HG02678 (cell line): ENCODE measurements around the gene C18orf63.
A peak's percentile ranks its signal among the peaks of the same experiment; 100 is the strongest.
"Not testable (repeated sequence)": the region's sequence is repeated elsewhere in the genome, so short reads cannot be mapped to it uniquely, and the experiment has no call there.

Experiments used
- ATAC-seq: cut with Tn5 transposase; IDR thresholded peaks from one replicate; pipeline ENCODE4 v1.9.1; 2021; ENCODE audit warnings: mild to moderate bottlenecking, moderate library complexity; ENCODE audit not compliant: unreplicated experiment

C18orf63 gene

GRCh38 chr18:74315464-74316256 is at the start of gene C18orf63:
TSS of gene C18orf63 (plus strand) at chr18:74315839. CDS start at chr18:74317866, 2,027 bp downstream.
- ATAC-seq, result no peak

DNA sequence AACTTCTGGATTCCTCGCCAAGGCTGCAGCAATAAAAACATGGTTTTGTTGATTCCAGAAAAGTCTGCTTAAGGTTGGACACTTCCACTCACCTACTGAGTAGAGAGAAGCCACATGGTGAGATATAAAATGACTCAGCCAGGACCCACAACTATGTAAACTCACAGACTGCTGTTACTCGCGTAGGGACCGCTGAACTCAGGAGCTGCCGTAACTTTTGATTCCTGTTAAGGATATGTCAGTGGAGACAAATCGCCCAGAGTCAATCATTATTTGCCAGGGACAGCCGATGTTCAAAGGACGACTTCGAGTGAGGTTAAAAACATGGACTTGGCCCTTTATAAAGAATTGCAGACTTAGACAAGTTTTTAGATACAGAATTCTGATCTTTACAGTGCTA is 49.5 kb upstream of the C18orf63 start:
- no peak for ATAC-seq

DNA sequence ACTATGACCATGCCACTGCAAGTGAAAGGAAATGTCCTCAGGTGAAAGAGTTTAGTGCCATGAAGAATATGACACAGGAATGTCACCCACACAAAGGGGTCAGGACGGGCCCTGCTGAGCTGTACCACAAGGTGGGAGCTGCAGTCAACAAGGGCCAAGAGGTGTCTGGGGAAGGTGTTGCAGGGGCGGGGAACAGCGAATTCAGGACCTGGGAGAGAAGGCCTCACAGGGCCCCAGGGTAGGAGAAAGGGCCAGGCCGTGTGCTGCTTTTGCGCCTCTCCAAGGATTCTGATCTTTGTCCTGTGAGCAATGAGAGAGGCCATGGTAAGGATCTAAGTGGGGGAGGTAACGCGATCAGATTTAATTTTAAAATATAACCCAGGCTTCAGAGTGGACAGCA is 47.5 kb upstream of the C18orf63 start:
- ATAC-seq, result no peak

DNA sequence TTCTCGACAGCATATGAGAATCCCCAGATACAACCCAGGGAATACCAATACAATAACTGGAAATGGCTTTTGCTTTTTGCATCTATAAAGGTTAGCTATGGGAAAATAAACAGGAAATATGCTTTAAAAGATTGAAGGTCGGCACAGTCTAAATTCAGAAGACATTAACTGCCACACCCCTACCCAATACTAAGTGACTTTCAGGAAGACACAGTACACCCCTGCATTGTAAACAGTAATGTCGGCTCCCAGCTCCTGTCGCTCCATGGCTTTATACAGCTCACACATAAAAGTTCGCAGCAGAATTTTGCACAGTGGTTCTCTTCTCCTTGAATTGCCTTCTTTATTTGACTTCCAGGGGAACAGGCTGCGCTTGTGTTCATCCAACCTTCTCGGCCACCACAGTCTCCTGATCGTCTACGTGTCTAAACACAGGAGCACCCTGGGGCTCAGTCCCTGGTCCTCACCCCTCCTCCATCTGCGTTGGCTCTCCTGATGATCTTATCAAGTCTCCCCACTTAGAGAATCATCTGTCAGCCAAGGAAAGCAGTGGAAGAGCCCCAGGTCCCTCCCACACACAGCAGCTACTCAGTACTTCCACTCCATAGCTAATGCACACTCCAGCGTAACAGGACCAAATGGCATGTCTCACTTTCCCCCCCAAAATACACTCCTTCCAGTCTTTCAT is 46.6 kb upstream of the C18orf63 start:
- ATAC-seq, result no peak

GRCh38 chr18:74271635-74272034 is 44.0 kb upstream of the C18orf63 start:
- no peak for ATAC-seq

- ATAC-seq, result no peak
Measured at GRCh38 chr18:74273394-74273793, 42.2 kb upstream of the C18orf63 start.

DNA sequence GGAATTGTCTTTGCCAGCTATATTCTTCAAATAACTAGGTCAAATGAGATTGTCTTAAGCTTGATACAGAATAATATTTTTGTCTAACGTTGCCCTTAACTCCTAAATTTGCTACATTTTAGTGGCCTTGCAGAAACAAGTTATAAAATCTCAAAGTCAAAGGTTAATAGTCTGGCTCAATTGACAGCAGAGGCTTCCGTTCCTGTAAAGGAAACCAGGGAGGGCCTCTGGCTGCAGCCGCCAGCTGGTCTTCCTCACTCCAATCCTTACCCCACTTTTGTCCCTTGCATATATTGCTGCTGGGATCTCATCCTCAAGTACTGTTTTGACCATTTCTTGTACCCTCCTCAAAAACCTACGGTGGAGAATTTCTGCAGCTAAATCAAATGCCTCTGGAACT is 40.9 kb upstream of the C18orf63 start:
- no peak for ATAC-seq

DNA sequence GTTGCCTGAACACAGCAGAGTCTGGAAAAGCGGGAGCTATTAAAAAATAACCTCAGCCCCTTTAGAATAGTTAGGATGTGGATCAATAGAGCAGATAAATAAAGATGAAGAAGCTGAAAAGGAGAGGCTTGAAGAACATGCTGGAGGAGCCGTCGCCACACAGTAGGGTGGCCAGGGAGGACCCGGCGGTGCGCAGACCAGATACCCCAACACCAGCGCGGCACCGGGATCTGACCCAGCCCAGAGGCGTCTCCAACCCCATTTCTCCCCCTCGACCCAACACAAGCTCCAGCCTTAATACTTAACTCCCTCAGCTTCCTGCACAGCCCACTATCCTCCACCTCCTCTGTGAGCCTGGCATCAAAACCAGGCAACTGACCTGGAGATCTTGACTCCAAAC is 39.9 kb upstream of the C18orf63 start:
- ATAC-seq, result no peak

DNA sequence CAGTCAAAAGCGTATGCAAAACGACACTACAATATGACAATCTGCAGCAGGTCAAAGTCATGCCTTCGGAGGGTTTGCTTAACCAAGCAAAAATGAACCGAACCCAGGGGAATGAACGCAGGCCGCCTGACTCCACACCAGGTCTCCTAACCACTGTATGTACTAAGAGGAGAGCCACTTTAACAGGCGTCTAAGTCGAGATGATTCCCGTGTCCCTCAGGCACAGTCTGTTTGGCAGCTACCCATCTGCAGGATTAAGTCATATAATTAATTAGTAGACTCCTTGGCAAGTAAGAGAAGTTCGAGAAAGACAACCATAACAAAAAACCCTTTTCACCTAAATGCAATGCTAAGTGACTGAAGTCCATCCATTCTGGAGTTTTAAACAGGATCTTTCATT is 39.0 kb upstream of the C18orf63 start:
- no peak for ATAC-seq

- ATAC-seq, result no peak
Measured at GRCh38 chr18:74277296-74277695, 38.3 kb upstream of the C18orf63 start.

DNA sequence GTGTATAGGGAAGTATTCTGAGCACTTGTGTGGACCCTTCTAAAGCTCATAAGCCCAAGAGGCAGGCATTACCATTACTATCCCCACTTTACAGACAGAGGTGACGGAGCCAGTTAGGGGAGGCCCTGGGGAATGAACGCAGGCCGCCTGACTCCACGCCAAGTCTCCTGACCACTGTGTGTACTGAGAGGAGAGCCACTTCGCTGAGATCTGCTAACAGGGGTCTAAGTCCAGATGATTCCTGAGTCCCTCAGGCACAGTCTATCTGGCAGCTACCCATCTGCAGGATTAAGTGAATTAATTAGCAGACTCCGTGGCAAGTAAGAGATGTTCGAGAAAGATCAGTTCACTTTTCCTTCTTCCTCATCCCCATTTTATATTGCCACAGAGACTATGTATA is 37.6 kb upstream of the C18orf63 start:
- no peak for ATAC-seq

DNA sequence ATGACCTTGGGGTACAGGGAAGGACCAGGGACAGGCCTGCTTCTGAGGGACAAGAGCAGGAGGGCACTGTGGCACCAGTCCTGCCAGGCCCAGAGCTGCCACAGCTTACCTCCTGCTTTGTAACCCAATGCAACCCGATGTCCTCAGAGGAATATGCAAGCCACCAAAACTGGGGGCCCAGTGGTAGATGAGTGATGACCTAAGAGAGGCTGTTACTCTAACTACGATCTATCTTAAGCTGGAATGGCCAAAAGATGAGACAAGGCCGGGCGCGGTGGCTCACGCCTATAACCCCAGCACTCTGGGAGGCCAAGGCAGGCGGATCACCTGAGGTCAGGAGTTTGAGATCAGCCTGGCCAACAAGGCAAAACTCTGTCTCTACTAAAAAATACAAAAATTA is 36.7 kb upstream of the C18orf63 start:
- ATAC-seq, result no peak

DNA sequence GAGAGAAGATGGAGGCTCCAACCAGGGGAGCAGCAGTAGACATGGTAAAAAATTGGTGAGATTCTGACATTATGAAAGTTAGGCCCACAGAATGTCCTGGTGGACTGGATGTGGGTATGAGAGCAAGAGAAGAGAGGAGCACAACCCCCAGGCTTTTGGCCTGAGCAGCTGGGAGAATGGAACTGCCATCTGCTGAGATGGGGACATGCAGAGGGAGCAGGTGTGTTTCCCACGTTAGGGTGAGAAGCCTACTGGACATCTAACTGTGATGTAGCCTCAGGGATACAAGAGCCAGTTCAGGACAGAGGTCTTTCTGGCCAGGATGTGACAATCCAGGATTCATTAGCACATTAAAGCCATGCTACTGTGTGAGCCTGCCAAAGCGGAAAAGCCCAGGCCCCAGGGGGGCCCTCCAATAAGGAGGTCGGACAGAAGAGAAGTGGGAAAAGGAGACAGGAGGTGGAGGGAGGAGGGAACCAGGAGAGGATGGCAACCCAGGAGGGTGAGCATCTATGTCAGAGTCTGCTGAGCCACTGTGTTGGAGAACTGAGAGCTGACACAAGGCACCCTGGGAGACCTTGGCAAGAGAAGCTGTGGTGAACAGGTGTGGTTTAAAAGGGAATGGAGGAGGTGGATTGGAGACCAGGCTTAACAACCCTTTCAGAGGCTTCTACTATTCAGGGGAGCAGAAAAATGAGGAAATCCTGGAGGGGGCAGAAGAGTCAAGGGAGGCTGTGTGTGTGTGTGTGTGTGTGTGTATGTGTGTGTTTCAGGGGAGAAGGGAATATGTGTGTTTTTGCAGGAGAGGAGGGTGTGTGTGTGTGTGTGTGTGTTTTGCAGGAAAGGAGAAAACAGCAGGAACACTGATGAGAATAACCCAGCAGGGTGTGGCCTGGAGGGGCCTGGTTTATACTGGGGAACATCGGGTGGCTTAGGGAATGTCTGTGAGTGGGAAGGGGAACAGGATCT is 34.3 kb upstream of the C18orf63 start:
- ATAC-seq, result no peak

GRCh38 chr18:74281980-74282754 is 33.5 kb upstream of the C18orf63 start:
- ATAC-seq, result peak; percentile 61

GRCh38 chr18:74282755-74283554 is 32.7 kb upstream of the C18orf63 start:
- no peak for ATAC-seq

GRCh38 chr18:74283646-74284045 is 32.0 kb upstream of the C18orf63 start:
- no peak for ATAC-seq

GRCh38 chr18:74284191-74284979 is 31.3 kb upstream of the C18orf63 start:
- no peak for ATAC-seq

GRCh38 chr18:74284980-74285355 is 30.7 kb upstream of the C18orf63 start:
- ATAC-seq, result no peak

- ATAC-seq, result not testable (repeated sequence)
Measured at GRCh38 chr18:74285583-74285982, 30.1 kb upstream of the C18orf63 start.
